Measurements from ENCODE around the gene SH3BP4. TPM values are rescaled to one million over a fixed set of nuclear protein-coding genes. Genes with fewer than 3 reads are reported as not detected.
A peak's percentile ranks its signal among the peaks of the same experiment; 100 is the strongest.

The SH3BP4 gene
- polyA plus RNA-seq, 1 donor: 33.7 TPM

GRCh38 chr2:234996069-234996940, 44.5 kb downstream of the SH3BP4 start:
- no peak for DNase-seq

DNA sequence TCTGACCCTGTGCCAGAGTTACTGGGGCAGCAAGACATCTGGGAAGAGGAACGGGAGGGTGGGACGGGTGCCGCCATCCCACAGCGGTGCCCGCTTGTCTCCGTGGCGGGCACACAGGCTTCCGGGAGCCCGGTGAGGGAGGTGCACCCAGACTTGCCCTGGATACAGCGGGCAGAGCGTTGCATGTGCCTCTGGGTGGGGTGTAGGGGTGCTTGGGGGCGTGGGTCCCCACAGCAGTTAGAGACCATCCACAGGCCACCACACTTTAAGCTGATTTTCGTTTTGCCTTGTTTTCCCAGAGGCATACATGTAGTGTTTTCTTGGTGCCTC, 45.1 kb downstream of the SH3BP4 start:
- DNase-seq: no peak

DNA sequence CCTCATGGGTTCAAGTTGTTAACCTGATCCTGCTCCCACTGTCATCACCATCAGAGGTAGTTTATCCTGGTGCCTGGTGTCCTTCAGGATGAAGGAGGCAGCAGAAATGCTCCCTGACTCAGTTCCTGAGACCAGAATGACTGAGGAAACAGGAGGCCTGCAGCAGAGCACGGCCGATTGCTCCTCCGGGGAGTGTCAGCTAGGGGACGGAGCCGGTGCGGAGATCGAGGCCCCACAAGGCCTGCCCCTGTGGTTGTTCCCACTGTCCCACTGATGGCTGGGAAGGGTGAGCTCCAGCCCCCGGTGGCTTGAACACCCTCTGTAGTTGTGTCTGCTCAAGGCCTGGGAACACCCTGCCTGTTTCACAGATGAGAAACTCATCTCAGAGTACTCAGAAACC, 45.6 kb downstream of the SH3BP4 start:
- no peak for DNase-seq

DNA sequence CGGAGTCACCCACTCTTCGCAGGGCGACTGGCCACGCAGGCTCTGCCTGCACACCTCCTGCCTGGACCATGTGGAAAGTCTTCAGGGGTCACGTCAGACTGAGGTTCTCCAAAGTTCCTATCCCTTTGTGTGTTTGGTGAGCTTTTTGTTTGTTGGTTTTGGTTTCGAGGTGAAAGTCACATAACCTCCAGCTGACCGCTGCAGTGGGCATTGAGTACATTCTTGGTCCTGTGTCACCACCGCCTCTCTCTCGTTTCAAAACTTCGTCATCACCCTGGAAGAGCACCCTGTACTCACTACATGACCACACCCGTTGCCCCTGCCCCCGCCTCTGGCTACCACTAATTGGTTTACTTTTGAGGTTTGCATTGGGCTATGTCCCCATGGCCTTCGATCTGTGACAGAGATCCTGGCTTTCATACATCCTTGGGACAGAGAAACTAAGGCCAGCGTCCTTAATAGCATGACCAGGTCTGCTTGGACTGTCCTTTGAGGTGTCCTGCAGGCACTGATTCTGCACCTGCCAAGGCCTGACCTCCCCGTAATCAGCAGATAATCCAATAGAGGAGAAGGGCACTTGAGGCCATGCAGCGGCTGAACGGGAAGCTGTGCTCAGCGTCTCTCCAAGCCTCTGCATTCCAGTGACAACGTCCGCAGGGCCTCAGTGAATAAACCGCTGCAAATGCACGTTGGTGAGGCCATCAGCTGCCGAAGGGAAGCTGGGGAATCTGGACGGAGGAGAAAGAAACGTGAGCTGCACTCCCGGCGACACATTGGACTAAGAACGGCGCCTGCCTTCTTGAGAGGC, 46.8 kb downstream of the SH3BP4 start:
- no peak for DNase-seq

DNA sequence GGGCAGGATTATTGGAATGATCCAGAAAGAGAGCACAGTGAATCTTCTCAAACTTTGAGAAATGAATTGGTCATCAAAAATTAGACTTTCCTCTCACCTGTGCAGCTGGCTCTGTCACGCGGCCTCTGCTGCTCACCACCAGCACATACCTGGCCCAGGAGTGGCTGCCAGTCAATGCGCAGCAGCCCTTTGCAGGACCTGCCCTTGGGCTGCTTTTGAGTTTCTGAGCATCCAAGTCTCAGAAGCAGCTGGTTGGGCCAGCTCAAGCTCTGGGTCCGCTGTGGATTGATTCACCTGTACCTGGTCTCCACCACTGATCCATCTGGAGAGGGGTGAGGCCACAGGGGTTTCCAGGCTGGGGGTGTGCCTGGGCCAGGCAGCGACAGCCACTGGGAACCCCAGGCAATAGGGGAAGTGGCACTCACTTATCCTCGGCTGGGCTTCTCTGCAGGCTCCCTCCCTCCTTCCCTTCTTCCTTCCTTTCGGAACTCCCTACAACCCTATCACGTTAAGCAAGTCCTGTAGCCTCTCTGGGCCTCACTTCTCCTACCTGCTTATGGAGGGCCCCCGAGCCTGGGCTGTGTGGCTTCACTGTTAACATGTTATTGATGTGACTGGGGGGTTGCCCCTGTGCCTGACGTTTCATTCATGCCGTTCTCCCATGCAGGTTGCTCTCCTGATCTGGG, 48.1 kb downstream of the SH3BP4 start:
- DNase-seq: no peak

DNA sequence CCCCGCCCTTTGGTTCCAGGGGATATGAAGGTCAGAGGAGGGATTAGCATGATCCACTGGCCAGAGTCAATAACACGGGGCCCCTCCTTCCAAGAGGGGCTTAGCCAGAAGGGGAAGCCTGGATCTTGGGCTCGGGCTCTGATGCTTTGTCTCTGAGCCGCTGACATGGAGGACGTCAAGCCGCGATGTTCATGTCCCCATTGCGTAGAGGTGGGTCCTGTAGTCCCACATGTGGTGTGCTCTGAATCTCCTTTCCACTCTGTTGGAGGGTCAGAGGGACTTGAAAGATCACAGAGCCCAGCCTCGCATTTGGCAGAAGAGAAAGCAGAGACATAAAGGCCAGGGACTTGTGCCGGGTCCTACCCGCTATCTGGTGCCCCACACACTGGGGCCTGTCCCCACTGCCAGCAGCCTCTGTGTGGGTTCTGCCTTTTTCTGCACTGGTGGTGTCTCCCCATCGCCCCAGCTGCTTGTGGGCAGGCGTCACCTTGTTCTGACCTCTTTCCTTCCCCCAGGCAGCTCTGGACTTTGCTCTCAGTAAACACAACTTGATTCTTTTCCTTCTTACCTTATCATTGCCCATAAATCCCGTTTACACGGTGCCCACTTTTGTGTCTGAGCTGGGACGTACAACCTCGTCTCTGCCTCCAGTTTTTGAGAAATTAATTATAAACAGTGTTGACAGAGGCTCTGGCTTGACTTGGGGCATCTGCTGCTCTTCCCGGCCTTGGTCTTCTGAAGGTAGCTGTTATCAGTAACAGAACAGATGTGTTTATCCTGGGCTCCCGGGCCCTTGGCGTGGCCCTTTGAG, 48.8 kb downstream of the SH3BP4 start:
- no peak for DNase-seq

DNA sequence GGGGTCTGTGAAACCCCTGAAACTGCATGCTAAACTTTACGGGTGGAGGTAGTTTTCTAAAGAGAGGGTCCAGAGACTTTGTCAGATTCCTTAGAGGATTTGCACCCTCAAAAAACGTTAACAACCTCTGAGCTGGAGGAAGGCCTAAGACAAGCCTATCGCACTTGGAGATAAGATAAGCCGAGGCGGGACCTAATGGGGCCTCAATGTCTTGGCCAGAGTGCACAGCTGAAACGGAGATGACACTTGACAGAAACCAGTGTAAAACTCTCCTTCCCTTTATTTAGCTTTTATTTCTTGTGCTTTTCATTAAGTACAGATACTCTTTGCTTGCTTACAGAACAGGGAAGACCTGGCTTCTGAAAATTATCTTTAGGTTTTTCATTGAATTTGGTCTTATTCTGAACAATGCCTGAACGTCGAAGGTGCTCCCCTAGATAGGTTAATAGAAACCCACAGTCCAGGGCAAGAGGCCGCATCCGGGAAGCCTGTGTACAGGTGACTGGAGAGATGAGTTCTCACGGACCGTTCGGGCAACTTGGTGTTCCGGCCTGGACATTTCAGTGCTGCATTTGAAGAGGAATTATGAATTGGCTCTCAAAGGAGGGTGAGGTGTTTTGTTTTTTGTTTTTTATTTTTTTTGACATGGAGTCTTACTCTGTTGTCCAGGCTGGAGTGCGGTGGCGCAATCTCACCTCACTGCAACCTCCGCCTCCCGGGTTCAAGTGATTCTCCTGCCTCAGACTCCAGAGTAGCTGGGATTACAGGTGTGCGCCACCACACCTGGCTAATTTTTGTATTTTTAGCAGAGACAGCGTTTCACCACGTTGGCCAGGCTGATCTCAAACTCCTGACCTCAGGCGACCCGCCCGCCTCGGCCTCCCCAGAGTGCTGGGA, 49.7 kb downstream of the SH3BP4 start:
- no peak for DNase-seq

GRCh38 chr2:235002198-235003095, 50.6 kb downstream of the SH3BP4 start:
- no peak for DNase-seq

GRCh38 chr2:235003096-235003775, 51.4 kb downstream of the SH3BP4 start:
- no peak for DNase-seq

GRCh38 chr2:235004329-235004903, 52.6 kb downstream of the SH3BP4 start:
- DNase-seq: no peak

- no peak for DNase-seq
Observed at GRCh38 chr2:235005023-235005422, 53.2 kb downstream of the SH3BP4 start.

GRCh38 chr2:235005603-235006259, 53.9 kb downstream of the SH3BP4 start:
- DNase-seq: peak; percentile 71

DNA sequence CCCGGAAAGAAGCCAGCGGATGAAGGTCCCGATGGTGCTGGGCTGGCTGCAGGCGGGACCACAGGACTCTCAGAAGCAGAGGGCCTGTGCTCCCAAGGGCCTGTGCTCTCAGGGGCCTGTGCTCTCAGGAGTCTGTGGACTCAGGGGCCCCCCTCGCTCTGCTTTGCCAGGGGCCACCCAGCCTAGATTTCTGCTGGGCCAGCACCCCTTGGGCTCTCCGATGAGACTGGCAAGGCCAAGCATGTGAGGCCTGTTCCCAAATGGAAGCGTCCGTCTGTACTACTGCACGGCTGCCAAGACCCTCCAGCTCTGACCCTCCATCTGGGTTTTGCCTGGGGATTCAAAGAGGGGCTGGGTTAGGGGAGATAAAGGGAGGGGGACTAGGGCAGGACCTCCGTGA, 54.6 kb downstream of the SH3BP4 start:
- no peak for DNase-seq

- DNase-seq: no peak
Observed at GRCh38 chr2:235006986-235007385, 55.2 kb downstream of the SH3BP4 start.

DNA sequence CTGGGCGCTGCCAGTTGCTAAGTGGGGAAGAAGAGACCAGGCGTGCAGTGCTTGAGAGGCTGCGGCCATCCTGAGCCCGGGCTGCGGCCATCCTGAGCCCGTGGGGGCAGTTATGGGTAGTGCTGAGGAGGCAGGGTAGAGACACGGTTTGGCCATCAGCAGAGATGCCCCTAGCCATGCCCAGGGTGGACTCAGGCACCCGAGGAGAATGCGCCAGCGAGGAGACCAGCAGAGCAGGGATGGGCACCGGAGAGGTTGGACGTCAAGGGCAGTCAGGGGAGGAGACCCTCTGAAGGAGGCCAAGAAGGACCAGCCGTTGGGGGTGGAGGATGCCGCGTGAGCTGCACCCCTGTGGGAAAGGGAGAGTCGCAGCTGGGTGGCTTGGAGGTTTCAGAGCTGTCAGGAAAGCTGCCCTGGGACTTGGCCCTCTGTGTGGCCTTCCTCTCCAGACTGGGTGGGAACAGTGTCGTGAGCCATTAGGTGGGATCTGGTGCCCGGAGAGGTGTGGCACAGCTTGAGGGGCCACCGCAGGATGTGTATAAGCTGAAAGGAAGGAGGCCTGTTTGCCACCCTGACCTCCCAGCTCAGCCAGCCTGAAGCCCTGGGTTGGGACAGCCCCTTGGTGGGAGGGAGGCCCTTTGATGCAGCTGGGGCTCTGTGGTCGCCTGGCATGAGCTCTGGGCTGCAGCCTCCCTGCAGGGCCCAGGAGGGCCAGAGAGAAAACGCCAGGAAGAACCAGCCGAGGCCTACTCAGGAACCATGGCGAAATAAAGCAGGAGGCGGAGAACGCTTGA, 56.0 kb downstream of the SH3BP4 start:
- no peak for DNase-seq

- DNase-seq: no peak
Observed at GRCh38 chr2:235008584-235009044, 56.8 kb downstream of the SH3BP4 start.

GRCh38 chr2:235009081-235009480, 57.3 kb downstream of the SH3BP4 start:
- DNase-seq: no peak

Measured in left kidney (tissue), 2 donors.